Parathyroid adenoma (tissue), 2 donors: ENCODE measurements around the gene HELT.

Experiments used
- H2AFZ ChIP-seq: fragments of 300-600 bp; sonication (generic); one replicate; pipeline ENCODE4 v1.7.0; 2017; ENCODE audit warnings: antibody characterized with exemption, mild to moderate bottlenecking
- H3K27ac ChIP-seq: fragments of 300-600 bp; sonication (generic); one replicate; pipeline ENCODE4 v1.7.0; 2017
- H3K27me3 ChIP-seq: fragments of 300-600 bp; sonication (generic); one replicate; pipeline ENCODE4 v1.7.0; 2017; ENCODE audit warnings: low read length; ENCODE audit not compliant: control insufficient read depth, insufficient read depth
- H3K36me3 ChIP-seq: fragments of 300-600 bp; sonication (generic); one replicate; pipeline ENCODE4 v1.7.0; 2017; ENCODE audit warnings: low read length; ENCODE audit not compliant: control insufficient read depth, insufficient read depth
- H3K4me1 ChIP-seq: fragments of 300-600 bp; sonication (generic); one replicate; pipeline ENCODE4 v1.7.0; 2017; ENCODE audit warnings: control low read depth
- H3K4me2 ChIP-seq: fragments of 300-600 bp; sonication (generic); one replicate; pipeline ENCODE4 v1.7.0; 2017; ENCODE audit warnings: low read length
- H3K4me3 ChIP-seq: fragments of 300-600 bp; sonication (generic); one replicate; pipeline ENCODE4 v1.7.0; 2017; ENCODE audit warnings: low read depth, low read length
- H3K79me2 ChIP-seq: fragments of 300-600 bp; sonication (generic); one replicate; pipeline ENCODE4 v1.7.0; 2017; ENCODE audit warnings: control low read depth
- H3K9ac ChIP-seq: fragments of 300-600 bp; sonication (generic); one replicate; pipeline ENCODE4 v1.7.0; 2017; ENCODE audit warnings: mild to moderate bottlenecking
- H3K9me3 ChIP-seq: fragments of 300-600 bp; sonication (generic); one replicate; pipeline ENCODE4 v1.7.0; 2017; ENCODE audit warnings: low read length; ENCODE audit not compliant: control insufficient read depth
- TF ChIP-seq, protein P1 (sequence below): fragments of 300-600 bp; sonication (generic); IDR thresholded peaks from one replicate; pipeline ENCODE4 v1.7.0; 2017; ENCODE audit warnings: antibody characterized with exemption, mild to moderate bottlenecking
- donor health status: primary hyperparathyroidism.

The HELT gene

DNA sequence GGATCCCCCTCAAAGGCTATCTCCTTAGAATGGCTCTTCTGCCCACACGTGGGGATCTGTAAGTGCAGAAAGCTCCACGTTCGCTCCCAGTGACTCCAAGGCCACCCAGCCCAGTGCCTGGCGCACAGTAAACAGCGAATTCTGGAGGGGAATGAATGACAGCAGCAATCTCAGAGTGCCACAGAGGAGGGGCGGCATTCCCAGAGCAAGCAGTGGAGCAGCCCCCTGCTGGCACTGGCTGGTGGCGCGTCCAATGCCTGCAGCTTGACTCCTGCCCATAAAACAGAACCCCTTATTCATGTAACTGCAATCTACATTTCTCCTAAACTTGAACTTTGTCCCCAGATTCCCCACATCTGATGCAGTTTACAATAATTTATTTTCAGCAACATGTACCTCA, 6.9 kb upstream of the HELT start:
- Histone ChIP-seq H3K9me3 (no peaks in the 10 kb centered on the region), H2AFZ (no peak overlapping the region), H3K27me3 (peaks cover under 1% of the 10 kb centered on the region), H3K4me1 (no peaks in the 10 kb centered on the region), H3K9ac (no peak overlapping the region), H3K79me2 (no peaks in the 10 kb centered on the region), H3K27ac (no peak overlapping the region), H3K36me3 (no peaks in the 10 kb centered on the region), H3K4me3 (no peak overlapping the region), H3K4me2 (no peak overlapping the region)
- TF ChIP-seq, protein P1, sequence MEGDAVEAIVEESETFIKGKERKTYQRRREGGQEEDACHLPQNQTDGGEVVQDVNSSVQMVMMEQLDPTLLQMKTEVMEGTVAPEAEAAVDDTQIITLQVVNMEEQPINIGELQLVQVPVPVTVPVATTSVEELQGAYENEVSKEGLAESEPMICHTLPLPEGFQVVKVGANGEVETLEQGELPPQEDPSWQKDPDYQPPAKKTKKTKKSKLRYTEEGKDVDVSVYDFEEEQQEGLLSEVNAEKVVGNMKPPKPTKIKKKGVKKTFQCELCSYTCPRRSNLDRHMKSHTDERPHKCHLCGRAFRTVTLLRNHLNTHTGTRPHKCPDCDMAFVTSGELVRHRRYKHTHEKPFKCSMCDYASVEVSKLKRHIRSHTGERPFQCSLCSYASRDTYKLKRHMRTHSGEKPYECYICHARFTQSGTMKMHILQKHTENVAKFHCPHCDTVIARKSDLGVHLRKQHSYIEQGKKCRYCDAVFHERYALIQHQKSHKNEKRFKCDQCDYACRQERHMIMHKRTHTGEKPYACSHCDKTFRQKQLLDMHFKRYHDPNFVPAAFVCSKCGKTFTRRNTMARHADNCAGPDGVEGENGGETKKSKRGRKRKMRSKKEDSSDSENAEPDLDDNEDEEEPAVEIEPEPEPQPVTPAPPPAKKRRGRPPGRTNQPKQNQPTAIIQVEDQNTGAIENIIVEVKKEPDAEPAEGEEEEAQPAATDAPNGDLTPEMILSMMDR, result no peak

DNA sequence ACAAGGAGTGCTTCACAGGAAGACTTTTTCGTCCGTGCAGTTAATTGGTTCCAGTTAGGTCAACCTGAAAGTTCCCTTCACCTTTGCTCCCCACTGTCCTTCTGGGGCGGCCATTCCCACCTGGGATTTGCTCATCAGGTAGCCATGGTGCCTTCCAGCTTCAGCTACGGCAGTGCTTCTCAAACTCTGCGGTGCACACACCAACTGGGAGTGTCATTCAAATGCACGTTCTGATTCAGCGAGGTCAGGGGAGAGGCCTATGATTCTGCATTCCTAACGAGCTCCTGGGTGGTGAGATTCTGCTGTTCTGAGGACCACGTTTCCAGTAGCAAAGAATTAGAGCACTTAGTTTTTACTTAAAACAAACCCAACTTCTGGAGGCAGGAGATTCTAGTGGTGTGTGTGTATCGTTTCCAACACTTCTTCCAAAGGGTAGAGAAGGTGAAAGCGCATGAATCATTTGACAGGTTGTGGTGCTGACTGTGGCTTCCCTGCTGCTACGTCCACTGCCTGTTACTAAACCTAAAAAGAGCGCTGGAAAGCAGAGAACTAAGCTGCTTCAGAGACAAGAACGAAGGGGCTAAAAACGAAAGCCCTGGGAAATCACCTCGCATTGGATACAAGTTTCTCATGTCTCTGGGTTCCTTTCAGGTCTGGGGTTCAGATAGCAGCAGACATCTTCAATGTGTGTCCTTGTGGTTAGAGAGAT, 4.7 kb upstream of the HELT start:
- Histone ChIP-seq H3K9ac (no peak overlapping the region), H3K27ac (no peak overlapping the region), H3K79me2 (no peaks in the 10 kb centered on the region), H3K4me3 (no peak overlapping the region), H3K36me3 (no peaks in the 10 kb centered on the region), H3K4me1 (no peaks in the 10 kb centered on the region), H3K9me3 (no peaks in the 10 kb centered on the region), H3K4me2 (no peak overlapping the region), H3K27me3 (peaks cover 4% of the 10 kb centered on the region), H2AFZ (no peak overlapping the region)
- TF ChIP-seq, protein P1, result no peak

DNA sequence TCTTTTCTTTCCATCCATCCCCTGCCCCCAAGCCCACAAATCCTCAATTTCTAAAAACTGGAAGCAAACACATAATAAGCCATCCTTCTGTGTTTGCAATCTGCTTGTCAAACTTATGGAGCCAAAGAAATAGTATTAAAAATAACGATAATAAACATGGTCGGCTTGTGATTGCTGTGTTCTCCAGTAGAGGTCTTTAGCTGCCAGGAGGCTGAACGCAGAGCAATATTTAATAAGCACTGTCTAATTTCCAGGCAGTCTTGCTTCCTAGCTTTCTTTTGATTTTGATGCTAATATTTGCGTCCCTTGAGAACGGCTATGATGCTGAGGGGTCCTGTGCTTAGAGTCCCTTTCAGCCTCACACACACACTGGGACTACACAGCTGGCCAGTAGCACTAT, 3.2 kb upstream of the HELT start:
- H3K4me2 ChIP-seq, result no peak overlapping the region

DNA sequence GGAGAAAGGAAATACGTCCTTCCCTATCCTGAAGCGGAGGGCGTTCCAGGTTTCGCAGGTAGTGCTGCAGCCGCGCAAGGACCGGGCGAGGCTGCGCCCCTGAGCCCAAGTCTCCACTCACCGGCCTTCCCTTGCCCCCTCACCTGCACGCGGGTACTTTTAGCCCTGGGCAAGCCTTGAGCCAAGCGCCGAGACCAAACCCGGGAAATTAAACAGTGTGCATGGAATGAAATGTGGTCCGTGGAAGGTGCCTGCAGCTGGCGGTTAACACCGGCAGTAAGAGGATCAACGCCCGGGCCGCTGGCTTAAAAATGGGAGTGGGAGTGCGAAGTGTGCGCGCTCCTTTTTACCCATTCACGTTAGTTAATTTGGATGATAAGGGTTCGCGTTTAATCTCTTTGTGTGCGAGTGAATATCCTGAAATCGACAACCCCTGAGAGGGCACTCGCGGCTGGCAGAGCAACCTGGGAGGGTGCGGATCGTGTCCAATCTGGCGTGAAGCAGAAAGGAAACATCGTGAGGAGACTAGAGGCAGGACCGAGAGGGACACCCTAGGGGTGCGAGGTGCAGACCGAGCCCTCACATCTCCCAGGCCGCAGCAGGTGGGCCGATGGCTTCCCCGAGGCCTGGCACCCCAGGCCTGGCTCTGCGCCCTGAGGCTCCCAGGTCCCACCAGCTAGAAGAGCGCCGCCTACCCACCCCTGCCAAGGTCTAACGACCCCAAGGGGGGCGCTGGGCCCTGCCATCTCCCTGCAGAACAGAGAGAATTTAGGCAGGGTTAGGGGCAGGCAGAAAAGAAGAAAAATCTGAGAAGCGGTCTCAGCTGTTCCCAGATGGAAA, 2.0 kb upstream of the HELT start:
- Histone ChIP-seq H3K9ac (no peak overlapping the region), H3K4me3 (no peak overlapping the region), H3K27ac (no peak overlapping the region), H3K4me1 (no peaks in the 10 kb centered on the region), H3K36me3 (no peaks in the 10 kb centered on the region), H2AFZ (no peak overlapping the region), H3K4me2 (no peak overlapping the region), H3K9me3 (no peaks in the 10 kb centered on the region), H3K27me3 (peaks cover 4% of the 10 kb centered on the region), H3K79me2 (no peaks in the 10 kb centered on the region)
- TF ChIP-seq, protein P1, result no peak

More for the DNA sequence above, 3.2 kb upstream of the HELT start:
- no peaks in the 10 kb centered on the region for H3K9me3 ChIP-seq
- no peak overlapping the region for H3K9ac ChIP-seq
- no peak overlapping the region for H3K27ac ChIP-seq
- TF ChIP-seq, protein P1, result no peak
- peaks cover 4% of the 10 kb centered on the region for H3K27me3 ChIP-seq
- no peaks in the 10 kb centered on the region for H3K4me1 ChIP-seq
- H3K79me2 ChIP-seq, result no peaks in the 10 kb centered on the region
- no peaks in the 10 kb centered on the region for H3K36me3 ChIP-seq
- H3K4me3 ChIP-seq, result no peak overlapping the region
- no peak overlapping the region for H2AFZ ChIP-seq
